Fibroblast of villous mesenchyme (primary cell): ENCODE data around the gene POLD2. TPM values are rescaled to one million over a fixed set of nuclear protein-coding genes. Genes with fewer than 3 reads are reported as not detected.

Experiments used
- DNase-seq: peaks from one replicate; pipeline ENCODE4 v3.0.0-alpha.2; 2010; ENCODE audit warnings: low read depth
- H3K4me3 ChIP-seq: 2 replicates; pipeline ENCODE4 v1.5.1; 2011; ENCODE audit warnings: low read depth, mild to moderate bottlenecking, low read length
- CTCF ChIP-seq: IDR thresholded peaks from 2 replicates; pipeline ENCODE4 v1.5.1; 2012; ENCODE audit warnings: low read depth, mild to moderate bottlenecking, low read length; ENCODE audit not compliant: insufficient read depth
- total RNA-seq: library from RNA; depleted of rRNA; stranded (reverse); fragments of >200 nt; gene quantifications from 2 replicates; pipeline ENCODE4 v1.2.3, GENCODE V29; 2012

POLD2 gene
- total RNA-seq, 1 donor: 101 TPM

GRCh38 chr7:44084701-44085100, 38.6 kb downstream of the POLD2 start:
- TF ChIP-seq CTCF: no peak
- no peak for DNase-seq
- no peak overlapping the region for H3K4me3 ChIP-seq

- TF ChIP-seq CTCF: no peak
- H3K4me3 ChIP-seq: no peak overlapping the region
Observed at GRCh38 chr7:44083796-44084195, 39.6 kb downstream of the POLD2 start.

GRCh38 chr7:44082541-44083207, 40.7 kb downstream of the POLD2 start:
- DNase-seq: peak; percentile 99
- no peak for TF ChIP-seq CTCF
- H3K4me3 ChIP-seq: peak overlapping the region; percentile 68

More at GRCh38 chr7:44083796-44084195, 39.6 kb downstream of the POLD2 start:
- DNase-seq: no peak

GRCh38 chr7:44081266-44081748, 42.0 kb downstream of the POLD2 start:
- peak overlapping the region; percentile 79 for H3K4me3 ChIP-seq
- TF ChIP-seq CTCF: no peak

GRCh38 chr7:44080686-44081265, 42.6 kb downstream of the POLD2 start:
- no peak for DNase-seq
- H3K4me3 ChIP-seq: peak overlapping the region; percentile 79
- TF ChIP-seq CTCF: no peak

More at GRCh38 chr7:44081266-44081748, 42.0 kb downstream of the POLD2 start:
- no peak for DNase-seq

- no peak overlapping the region for H3K4me3 ChIP-seq
- TF ChIP-seq CTCF: no peak
- no peak for DNase-seq
Observed at GRCh38 chr7:44080118-44080517, 43.2 kb downstream of the POLD2 start.
